NK-92 treated with Interleukin-12 subunit alpha and Interleukin-12 subunit beta, amount 100 ng/mL, for 24 hours (cell line): ENCODE measurements around the gene CDH23.

Source experiments
- DNase-seq: peaks from one replicate; lab custom pipeline; 2025; lab: John Stamatoyannopoulos, UW

CDH23 gene

DNA sequence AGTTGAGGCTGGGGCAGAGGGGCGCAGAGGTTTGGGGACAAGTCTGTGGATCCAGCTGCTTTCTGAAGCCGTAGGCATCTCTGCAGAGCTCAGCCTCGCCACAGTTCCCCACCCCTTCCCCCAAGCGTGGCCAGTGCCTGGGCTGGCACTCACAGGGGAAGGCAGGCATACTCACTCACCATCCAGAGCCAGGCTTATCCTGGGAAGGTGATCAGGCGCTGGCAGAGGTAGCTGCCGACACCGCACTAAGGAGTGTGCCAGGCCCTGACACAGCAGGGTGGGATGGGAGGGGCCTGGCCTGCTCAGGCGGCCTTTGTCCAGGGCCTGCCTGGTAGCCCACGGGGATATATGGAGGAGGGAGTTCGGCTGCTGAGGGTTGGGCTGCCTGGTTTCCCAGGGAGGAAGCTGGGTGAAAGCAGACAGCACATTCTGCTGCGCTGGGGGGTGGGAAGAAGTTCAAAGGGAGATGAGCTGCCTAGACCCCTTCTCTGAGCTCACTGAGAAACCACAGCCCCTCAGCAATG is 360.7 kb downstream of the CDH23 start:
- no peak for DNase-seq

DNA sequence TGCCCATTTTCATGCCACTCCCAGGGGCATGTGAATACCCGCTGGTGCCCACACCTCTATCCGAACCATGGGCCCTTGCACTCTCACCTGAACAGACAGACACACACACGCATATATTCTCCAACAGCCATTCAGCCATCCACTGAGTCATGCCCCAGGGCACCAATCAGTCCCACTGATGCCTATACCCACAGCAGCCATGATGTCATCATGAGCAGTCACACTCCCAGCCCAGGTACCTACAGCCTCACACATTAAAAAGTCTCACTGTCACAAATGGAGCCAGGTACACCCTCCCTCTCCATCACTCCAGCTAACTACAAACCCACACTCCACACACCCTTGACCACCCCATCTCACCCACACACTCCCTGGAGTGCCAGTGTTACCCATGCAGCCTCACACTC is 364.4 kb downstream of the CDH23 start:
- no peak for DNase-seq

DNA sequence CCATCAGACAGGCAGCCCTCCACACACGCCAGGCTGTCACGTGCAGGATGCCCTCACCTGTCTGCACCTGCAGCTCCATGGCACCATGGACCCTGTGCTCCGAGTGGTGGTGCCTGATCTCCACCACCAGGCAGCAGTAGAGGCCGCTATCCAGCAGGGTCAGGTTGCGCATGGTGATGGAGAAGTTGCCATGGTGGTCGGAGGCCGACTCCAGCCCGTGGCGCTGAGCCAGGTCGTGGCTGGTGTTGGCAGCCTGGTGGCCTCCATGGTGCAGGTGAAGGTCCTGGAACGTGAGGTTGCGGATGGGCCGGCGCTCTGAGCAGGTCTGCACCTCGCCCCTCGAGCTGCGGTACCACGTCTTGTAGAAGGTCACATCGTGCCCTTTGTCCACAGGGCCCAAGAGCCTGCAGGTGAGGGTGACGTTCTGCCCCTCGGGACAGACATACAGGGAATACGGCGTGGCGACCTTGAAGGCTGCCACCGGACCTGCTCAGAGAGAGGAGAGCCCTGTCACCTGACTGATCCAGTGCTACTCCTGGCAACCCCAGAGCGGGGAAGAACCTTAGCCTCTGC is 364.9 kb downstream of the CDH23 start:
- DNase-seq, result no peak

DNA sequence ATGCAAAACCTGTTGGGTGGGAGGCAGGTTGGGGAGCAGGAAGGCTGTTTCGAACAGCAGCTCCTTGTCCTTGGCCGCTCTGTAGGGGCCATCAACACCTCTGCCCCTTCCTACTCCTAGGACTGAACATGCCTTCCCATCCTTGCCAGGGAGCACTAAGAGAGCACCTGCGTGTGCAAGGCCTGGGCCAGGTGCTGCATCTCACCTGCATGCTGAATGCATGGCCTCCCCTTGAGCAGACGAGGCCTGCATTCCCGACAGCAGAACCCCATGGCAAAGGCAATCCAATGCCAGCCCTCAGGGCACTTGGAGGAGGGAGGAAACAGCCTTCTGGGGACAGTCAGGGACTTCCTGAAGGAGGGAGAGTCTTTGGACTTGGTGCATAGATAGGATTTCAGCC is 365.6 kb downstream of the CDH23 start:
- no peak for DNase-seq

DNA sequence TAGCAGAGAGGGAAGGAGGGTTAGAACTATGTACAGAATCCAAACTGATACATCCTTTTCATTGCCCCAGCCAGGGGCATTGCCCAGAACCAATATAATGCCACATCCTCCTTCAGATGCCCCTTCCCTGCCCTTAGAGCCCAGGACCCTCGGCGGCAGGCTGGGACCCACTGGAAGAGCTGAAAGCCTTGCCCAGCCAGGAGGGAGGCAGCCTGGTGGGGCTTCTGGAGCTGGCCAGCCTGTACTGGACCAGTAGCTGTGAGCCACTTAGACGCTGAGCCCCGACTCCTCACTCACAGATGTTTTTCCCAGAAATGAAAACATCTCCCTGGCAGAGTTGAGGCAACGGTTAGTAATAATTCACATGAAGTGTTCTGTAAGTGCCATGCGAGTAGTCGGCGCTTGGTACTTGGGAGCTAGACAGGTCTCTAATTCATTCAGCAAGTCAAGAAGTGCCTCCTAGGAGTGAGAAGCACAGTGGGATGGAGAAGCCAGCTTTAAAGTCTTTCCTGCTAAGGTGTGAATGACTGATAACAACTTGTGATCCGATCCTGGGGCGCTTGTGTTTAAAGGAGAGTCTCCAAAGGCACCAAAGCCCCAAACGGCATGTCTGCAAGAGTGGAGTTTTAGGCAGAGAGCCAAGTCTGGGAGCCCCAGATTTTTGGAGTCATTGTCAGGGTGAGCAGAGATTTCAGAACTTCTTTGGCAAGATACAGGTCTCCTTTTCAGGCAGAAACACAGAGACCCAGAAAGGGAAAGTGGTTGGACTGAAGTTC is 366.8 kb downstream of the CDH23 start:
- DNase-seq, result no peak

DNA sequence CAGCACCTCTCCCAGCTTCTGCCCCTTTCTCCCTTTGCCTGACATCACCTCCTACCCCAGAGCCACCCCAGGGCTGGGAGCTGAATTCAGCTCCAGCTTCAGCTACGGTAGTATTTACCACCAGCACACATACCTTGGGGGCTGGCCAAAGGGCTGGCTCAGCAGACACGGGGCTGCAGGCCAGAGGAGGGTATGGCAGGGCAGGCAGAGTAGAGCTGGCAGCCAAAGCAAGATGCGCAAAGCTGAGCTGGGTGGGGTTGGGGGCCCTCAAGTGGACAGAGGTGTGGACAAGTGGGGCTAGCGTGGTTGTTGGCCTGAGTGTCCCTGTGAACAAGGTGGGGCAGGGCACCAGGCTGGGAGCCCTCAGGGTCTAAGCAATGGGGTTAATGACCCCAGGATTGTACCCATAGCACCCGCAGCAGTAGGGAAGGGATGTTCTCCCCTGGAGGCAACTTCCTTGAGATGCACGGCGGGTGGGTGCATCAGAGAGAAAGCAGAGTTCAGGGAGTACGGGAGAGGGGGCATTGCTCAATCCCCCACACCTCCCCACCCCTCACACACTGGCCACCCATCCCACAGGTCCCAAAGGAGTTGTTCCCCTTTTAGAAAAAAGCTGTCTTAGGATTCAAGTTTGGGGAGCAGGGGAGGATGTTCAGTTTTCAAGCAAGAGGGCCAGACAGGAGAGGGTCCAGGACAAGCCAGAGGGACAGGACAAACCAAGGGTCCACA is 368.6 kb downstream of the CDH23 start:
- DNase-seq, result no peak

DNA sequence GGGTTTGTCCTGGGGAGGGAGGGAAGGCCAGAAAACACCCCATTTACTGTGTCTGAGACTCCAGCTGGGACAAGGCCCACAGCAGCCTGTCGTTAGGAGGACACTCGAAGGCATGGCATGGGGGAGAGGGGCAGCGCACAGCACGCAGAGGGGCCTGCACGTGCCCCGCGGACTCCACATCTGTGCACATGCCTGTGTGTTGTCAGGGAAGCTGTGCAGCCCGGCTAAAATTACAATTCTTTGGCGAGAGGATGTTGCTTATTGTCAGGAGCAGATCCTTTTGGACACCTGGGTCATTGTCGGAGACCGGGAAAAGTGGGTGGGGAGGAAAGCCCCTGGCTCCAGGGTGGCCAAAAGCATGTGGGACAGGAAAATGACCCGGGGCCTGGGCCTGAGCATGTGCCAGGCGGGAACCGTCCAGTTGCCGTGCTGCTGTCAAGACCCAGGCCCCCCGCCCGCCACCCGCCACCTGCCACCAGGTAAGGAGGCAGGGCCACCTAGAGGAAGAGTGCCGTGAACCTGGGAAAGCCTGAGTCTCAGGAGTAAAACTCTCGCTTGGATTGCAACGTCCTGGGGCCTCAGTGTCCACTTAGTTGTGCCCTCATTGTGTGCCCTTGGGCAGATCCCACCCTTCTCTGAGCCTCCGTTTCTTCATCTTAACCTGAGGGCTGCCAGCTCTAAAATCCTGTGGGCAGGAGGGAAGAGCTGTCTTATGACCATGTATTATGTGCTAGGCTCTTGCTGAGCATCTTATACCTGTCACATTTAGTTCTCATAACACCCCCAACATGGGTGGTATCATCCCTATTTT is 369.4 kb downstream of the CDH23 start:
- no peak for DNase-seq

DNA sequence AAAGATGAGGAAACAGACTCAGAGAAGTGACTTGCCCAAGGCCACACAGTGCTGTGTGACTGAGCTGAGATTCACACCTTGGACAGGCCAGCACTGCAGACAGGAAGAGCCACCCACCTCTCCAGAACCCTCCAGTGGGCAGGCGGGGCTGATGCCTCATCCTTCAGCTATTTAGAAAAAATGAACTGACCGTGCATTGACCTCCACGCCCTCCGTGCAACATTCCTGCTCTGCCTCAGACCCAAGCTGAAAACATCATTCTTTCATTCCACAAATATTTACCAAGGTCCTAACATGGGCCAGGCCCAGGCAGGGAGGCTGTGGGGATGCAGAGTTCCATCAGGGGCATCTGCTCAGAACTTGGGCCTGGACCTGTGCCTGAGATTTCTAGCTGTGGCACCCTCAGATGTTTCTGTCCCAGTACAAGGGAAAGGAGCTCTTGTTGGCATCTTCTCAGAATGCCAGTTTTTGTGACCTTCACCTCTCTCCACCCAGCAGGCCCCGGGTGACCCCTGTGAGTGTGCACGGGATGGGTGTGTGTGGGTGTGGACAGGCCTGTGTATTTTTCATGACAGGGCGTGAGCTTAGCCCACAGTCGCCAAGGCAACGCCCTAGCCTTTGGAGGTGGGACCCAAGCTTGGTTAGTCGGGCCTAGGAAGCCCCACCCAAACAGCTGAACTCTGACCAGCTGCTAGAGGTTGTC is 370.1 kb downstream of the CDH23 start:
- DNase-seq, result no peak

DNA sequence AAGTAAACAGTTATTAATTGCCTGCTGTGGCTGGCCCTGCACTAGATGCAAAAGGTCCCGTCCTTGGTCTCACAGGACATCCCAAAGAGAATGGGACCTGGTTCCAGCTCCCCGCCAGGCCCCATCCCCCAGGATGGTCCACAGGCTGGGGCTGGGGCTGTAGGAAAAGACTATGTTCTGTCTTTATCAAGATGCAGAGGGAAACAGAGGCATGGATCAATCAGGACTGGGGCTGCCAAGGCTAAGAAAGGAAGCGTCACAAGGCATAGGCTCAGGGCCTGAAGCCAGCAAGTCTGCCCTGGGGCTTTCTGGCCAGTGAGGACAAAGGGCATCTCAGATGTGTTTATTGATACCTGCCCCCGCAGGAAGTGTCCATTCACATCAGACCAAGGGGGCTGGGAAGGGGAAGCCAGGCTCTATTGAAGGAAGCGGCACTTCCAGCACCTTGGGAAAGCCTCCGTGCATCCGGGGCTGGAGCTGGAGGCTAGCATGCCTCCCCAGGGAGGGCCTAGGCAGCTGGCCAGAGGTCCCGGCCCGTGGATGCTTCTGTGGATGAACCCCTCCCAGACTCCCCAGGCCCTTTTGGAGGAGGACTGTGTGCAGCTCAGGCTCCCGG is 370.8 kb downstream of the CDH23 start:
- DNase-seq, result no peak

DNA sequence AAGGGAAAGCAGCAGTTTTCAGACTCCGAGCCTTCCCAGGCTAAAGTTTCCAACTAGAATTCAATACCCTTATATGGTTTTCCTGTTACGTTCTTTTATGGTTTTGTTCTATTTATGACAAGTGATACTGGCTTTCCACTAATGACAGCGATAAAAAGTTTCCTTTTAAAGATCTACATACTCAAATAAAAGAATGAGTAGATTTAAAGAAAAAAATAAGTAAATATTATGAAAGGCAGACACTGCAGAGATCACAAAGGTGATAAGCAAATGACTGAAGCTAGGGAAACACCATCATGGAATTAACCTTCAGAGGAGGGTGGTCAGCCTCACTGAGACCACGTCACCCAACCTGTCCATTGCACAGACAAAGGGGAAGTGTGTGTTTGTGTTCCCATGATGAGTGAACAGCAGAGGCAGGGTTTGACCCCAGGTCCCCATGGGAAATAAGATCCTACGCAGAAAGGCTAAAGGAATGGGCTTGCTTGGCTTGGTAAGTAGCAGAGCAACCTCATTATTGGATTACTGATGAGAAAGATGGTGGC is 372.6 kb downstream of the CDH23 start:
- no peak for DNase-seq

DNA sequence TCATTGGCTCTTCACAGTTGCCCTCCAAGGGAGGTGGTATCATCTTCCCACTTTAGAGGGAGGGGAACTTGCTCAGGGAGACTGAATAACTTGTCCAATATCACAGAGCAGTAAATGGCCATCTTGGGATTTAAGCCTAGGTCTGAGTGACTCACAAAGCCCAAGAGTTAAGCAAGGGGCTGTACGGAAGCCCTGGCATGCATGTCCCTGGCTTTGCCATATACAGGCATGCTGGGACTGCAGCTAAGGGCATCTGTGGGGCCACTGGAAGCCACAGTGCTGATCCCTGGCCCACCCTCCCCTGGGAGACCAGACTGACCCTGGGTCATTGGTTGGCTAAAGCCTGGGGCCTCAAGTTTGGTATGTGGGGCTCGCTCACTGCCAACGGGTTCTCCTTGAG is 373.5 kb downstream of the CDH23 start:
- DNase-seq, result no peak

DNA sequence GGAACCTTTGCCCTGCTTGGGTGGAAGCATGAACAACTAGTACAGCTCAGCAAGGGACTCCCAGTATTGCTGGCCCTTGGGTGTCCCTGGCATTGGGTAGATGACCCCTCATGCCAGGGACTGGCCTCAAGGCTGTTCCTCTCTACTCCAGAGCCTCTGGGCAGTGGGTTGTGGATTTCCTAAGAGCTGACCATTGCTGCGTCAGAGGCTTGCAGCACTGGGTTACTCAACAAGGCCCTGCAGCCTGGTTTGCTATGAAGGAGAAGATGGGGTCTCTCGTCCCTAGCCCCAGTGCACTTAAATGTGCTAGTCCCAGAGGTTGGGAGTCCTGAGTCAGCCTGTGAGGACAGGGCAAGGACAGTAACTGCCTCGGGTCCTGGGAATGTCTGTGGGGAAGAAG is 374.1 kb downstream of the CDH23 start:
- no peak for DNase-seq

DNA sequence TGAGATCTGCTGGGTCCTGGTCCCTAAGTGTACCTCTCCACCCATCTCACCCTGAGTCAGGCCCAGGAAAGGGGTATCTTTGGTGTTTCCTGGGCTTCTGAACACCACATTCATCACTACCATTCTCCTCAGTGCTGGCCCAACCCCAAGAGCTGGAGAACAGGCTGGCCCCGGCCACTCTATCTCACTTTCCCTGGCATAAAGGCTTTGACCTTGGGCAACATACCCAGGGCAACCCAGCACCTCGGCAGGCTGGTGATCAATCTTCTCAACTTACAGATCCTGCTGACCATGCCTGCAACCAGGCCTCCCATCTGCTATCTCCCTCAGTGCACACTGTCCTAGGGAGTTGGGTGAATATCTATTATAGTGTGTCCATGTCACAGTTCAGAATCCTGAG is 374.5 kb downstream of the CDH23 start:
- DNase-seq, result no peak

DNA sequence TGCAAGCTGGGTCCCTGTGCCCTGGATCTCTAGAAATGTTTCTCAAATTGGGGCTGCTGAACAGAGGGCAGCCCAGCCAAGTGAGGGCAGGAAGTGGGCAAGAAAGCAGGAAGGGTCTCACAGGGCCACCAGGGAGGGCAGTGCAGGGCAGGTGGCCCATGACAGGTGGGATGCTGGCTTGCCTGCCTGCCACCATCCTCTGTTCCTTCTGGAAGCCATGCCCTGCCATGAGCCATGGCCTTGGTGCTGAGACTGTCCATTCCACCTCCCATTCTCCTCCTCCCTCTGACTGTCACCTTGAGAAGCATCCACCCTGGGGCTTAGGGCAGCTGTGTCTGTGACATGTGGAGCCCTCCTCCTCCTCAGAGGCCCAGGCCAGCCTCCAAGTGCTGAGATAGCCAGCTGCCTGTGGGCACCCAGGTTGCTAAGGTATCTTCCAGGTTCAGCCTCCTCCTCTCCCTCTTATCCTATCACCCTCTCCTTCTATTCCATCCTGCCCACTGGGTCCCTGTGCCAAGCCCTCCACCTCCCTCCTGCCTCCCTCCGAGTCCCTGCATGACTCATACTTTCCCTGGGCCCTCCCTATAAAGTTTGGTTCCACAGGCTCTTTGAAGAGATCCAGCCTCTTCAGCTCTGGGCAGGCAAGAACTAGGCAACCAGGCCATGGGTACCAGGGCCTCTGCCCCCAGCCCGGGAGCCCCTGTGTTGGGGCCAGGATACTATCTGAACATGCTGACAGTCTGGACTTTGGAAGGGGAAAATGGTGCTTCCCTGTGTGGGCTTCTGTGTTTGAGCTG is 375.3 kb downstream of the CDH23 start:
- no peak for DNase-seq

DNA sequence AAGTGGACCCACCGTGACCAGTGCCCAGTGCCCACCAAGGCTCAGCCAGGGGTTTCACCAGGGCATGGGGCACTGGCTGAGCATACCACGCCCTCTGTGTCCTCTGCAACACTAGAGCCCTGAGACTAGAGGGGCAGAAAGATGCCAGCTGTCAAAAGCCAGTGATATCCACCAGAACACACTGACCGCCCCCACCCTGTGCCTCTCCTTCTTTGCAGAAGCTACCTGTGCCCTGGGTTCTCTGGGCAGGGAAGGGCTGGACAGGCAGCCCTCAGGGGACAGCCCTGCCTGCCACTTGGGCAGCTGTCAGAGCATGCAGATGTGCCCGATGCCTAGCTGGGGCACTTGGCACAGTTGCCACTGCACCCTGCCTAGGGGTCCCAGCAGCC is 376.1 kb downstream of the CDH23 start:
- DNase-seq, result no peak

DNA sequence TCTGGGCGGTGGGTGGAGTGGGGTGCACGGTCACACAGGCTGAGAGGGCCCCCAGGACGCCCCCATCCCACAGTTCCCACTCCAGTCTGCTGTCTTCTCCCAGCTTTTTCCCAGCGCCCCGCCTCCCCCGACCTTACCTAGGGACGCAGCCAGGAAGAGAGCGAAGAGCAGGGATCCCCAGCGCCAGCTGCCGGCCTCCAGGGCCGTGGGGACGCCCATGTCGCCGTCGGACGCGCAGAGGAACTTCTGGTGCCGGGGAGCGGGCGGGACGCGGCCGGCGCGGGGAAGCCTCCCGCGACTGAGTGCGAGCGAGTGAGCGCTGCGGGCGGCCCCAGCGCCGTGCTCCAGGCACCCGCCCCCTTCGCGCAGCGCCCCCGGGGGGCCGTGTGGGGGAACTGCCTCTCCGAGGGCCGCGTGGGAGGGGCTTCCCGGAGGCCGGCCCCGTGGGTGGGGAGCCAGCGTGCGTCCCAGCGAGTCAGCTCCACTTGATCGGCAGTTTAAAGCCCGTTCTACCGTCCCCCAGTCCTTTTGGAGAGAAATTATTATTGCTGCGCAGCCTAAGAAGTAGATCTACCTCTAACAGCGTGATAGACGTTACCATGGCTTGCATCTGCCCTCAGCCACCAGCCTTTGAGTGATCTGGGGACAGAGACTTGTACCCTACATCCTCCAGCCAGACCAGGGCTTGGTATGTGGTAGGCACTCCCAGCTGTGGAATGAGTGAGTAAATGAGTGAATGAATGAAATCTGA is 376.7 kb downstream of the CDH23 start, which contains the start of gene VSIR:
Gene VSIR, minus strand, starts transcription at position 300 of the 751 bp plus-strand sequence. Its CDS starts 81 bp downstream, at position 219.
- peak; percentile 55 for DNase-seq

DNA sequence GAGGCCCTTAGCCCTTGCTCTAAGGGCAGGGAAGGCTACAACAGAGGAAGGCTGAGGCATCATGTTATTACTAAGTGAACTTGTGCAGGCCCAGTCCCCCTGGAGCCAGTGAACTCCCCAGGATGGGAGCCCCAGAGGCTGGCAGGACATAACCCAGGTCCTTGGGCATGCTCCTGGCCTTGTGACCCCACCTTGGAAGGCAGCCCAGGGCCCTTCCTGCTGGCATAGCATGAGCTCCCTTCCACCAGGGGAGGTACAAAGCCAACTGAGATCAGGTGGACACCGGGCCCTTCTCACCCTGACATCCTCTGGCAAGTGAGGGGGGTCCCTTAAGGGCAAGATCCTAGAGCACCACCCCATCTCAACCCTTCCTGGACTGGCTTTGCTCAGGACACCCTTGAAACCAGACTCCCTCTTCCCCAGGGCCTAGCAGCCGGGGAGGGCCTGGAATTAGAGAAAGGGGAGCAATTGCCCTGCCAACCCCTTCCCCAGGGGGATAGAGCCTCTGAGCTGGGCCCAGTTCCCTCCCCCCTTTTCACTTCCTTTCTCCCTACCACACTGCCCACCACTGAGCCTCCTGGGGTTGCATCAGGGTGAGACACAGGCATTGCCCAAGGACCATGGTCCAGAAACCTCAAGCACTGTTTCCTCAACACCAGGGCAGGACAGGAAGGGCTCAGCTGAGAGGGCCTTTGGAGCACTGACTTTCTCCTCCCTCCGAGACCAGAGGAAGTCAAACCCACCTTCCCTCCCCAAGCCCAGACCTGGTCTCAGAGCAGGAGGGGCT is 378.4 kb downstream of the CDH23 start:
- DNase-seq, result no peak

DNA sequence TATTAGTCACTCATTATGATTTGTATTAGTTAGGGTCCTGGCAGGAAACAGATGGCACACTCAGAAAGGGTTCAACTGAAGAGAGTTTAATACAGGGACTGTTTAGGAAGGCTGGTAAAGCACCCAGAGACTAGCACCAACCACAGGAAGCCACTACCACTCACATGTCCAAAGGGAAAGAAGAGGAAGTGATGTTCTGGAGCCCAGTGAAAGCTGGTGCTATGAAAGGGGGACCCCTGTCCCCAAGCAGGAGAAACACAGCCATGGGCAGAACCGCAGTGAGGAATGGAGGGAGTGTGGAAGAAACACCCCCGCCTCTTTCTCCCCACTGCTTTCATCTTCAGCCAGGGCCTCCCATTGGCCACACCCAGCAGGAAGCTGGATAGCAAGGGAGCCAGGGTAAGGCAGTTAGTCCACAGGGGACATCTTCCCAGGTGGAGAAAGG is 379.8 kb downstream of the CDH23 start:
- DNase-seq, result no peak
